BJ (cell line): ENCODE data around the gene PDXK. TPM values are rescaled to one million over a fixed set of nuclear protein-coding genes. Genes with fewer than 3 reads are reported as not detected.

Source experiments
- CTCF ChIA-PET: fragments of 350-600 bp; formaldehyde crosslinking; extraction: SDS; loops from one replicate; lab custom pipeline; 2021; ENCODE audit warnings: antibody characterized with exemption, inconsistent platforms; lab: Yijun Ruan, JAX
- POLR2A ChIA-PET: fragments of 300-600 bp; sonication (Branson Sonifier 250); formaldehyde crosslinking; extraction: SDS; loops from one replicate; lab custom pipeline; 2021; ENCODE audit warnings: antibody characterized with exemption; lab: Charles Lee
- DNase-seq: peaks from one replicate; pipeline ENCODE4 v3.0.0-alpha.2; 2011; ENCODE audit warnings: low read depth
- H3K27me3 ChIP-seq: 2 replicates; pipeline ENCODE4 v1.6.0; 2011; ENCODE audit warnings: low read length; ENCODE audit not compliant: control insufficient read depth, insufficient read depth
- H3K36me3 ChIP-seq: 2 replicates; pipeline ENCODE4 v1.5.1; 2011; ENCODE audit warnings: low read length; ENCODE audit not compliant: control insufficient read depth, insufficient read depth
- H3K4me3 ChIP-seq: 2 replicates; pipeline ENCODE4 v1.5.1; 2011; ENCODE audit warnings: low read depth, mild to moderate bottlenecking, control low read depth, low read length
- polyA plus RNA-seq: library from polyadenylated mRNA; depleted of rRNA; stranded (reverse); fragments of >200 nt; gene quantifications from 2 replicates; pipeline ENCODE4 v1.2.3, GENCODE V29; 2011
- TF ChIP-seq, protein P1 (sequence below): IDR thresholded peaks from 2 replicates; pipeline ENCODE4 v1.5.1; 2011; ENCODE audit warnings: low read depth, mild to moderate bottlenecking, control low read depth, inconsistent platforms, low read length, moderate library complexity; ENCODE audit not compliant: insufficient read depth

PDXK gene
- polyA plus RNA-seq, 1 experiment = 192 TPM

DNA sequence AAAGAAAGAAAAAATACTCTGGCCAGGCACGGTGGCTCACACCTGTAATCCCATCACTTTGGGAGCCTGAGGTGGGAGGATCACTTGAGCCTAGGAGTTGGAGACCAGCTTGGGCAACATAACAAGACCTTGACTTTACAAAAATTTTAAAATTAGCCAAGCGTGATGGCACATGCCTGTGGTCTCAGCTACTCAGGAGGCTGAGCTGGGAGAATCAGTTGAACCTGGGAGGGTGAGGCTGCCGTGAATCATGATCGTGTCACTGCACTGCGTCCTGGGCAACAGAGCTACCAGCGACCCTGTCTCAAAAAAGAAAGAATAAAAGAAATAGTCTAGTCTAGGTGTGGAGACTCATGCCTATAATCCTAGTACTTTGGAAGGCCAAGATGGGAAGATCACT is 37.3 kb upstream of the PDXK start:
- Histone ChIP-seq H3K27me3 (no peaks in the 10 kb centered on the region), H3K36me3 (peaks cover 11% of the 10 kb centered on the region), H3K4me3 (no peak overlapping the region)
- ChIA-PET CTCF (no interaction called here), POLR2A (no interaction called here)
- TF ChIP-seq, protein P1, sequence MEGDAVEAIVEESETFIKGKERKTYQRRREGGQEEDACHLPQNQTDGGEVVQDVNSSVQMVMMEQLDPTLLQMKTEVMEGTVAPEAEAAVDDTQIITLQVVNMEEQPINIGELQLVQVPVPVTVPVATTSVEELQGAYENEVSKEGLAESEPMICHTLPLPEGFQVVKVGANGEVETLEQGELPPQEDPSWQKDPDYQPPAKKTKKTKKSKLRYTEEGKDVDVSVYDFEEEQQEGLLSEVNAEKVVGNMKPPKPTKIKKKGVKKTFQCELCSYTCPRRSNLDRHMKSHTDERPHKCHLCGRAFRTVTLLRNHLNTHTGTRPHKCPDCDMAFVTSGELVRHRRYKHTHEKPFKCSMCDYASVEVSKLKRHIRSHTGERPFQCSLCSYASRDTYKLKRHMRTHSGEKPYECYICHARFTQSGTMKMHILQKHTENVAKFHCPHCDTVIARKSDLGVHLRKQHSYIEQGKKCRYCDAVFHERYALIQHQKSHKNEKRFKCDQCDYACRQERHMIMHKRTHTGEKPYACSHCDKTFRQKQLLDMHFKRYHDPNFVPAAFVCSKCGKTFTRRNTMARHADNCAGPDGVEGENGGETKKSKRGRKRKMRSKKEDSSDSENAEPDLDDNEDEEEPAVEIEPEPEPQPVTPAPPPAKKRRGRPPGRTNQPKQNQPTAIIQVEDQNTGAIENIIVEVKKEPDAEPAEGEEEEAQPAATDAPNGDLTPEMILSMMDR = no peak
- no peak for DNase-seq

- ChIA-PET CTCF (interaction anchor here (1.8 kb wide), 1 partner anchor 10 kb away, joined by 3 read pairs; no protein-coding TSS in a partner anchor), POLR2A (no interaction called here)
- TF ChIP-seq, protein P1 = no peak
- no peak for DNase-seq
- Histone ChIP-seq H3K36me3 (peaks cover 23% of the 10 kb centered on the region), H3K27me3 (no peaks in the 10 kb centered on the region), H3K4me3 (no peak overlapping the region)
Measured at GRCh38 chr21:43684424-43684823, 34.5 kb upstream of the PDXK start.

- POLR2A ChIA-PET = no interaction called here
- peaks cover 44% of the 10 kb centered on the region for H3K36me3 ChIP-seq
Measured at GRCh38 chr21:43686811-43687565, 31.9 kb upstream of the PDXK start.

DNA sequence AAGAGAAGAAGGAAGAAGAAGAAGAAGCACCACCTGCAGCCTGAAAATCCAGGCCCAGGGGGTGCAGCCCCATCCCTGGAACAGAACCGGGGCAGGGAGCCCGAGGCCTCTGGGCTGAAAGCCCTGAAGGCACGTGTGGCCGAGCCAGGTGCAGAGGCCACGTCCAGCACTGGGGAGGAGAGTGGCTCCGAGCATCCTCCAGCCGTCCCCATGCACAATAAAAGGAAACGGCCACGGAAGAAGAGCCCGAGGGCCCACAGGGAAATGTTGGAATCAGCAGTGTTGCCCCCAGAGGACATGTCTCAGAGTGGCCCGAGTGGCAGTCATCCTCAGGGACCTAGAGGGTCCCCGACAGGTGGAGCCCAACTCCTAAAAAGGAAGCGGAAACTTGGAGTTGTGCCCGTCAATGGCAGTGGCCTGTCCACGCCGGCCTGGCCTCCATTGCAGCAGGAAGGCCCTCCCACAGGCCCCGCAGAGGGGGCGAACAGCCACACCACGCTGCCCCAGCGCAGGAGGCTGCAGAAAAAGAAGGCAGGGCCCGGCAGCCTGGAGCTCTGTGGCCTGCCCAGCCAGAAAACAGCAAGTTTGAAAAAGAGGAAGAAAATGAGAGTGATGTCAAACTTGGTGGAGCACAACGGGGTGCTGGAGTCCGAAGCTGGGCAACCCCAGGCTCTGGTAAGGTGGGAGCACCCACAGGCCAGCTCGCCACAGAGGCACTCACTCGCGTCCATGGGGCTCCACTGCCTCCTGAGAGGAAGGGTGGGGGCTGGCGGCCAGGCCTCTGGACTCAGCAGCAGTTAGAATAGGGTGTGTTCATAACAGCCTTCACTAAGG is 31.1 kb upstream of the PDXK start:
- Histone ChIP-seq H3K4me3 (no peak overlapping the region), H3K27me3 (no peaks in the 10 kb centered on the region), H3K36me3 (peaks cover 47% of the 10 kb centered on the region)
- TF ChIP-seq, protein P1 = no peak
- no peak for DNase-seq
- POLR2A ChIA-PET = no interaction called here
- CTCF ChIA-PET = no interaction called here

More at GRCh38 chr21:43686811-43687565, 31.9 kb upstream of the PDXK start:
- no peaks in the 10 kb centered on the region for H3K27me3 ChIP-seq
- CTCF ChIA-PET = no interaction called here
- no peak overlapping the region for H3K4me3 ChIP-seq
- DNase-seq = no peak
- TF ChIP-seq, protein P1 = no peak

DNA sequence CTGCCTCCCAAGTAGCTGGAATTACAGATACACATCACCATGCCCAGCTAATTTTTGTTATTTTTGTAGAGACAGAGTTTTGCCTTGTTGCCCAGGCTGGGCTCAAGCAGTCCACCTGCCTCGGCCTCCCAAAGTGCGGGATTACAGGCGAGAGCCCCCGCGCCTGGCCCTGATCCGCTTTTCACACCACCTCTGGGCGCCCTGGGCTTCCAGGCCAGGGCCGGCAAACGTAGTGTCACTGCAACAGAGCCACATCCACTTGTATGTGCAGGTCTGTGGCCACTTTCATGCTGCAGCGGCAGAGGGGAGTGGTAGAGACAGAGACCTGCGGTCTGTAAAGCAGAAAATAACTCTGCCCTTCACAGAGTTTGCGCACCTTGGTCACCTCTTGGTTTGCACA is 30.0 kb upstream of the PDXK start:
- ChIA-PET POLR2A (no interaction called here), CTCF (no interaction called here)
- Histone ChIP-seq H3K36me3 (peaks cover 48% of the 10 kb centered on the region), H3K4me3 (no peak overlapping the region), H3K27me3 (no peaks in the 10 kb centered on the region)
- TF ChIP-seq, protein P1 = no peak
- DNase-seq = no peak
